ENCODE measurements around the gene TRPM4.
A peak's percentile ranks its signal among the peaks of the same experiment; 100 is the strongest.
"Not testable (repeated sequence)": the region's sequence is repeated elsewhere in the genome, so short reads cannot be mapped to it uniquely, and the experiment has no call there.

TRPM4 gene

GRCh38 chr19:49120868-49121267 lies 36.7 kb upstream of the TRPM4 start:
- no peak for TF ChIP-seq CTCF (conservative IDR thresholded peaks at IDR 0.05; ENCODE audit: low read depth, low read length)
- DNase-seq (ENCODE audit: low read depth) = no peak
- H3K4me3 ChIP-seq (ENCODE audit: low read length) = no peak overlapping the region

GRCh38 chr19:49121841-49122240 lies 35.8 kb upstream of the TRPM4 start:
- DNase-seq (ENCODE audit: low read depth); H3K4me3 ChIP-seq (ENCODE audit: low read length): not testable (repeated sequence)

- DNase-seq (ENCODE audit: low read depth); H3K4me3 ChIP-seq (ENCODE audit: low read length): not testable (repeated sequence)
These were observed 34.3 kb upstream of the TRPM4 start for GRCh38 chr19:49123285-49123684.

- DNase-seq (ENCODE audit: low read depth) = no peak
- H3K4me3 ChIP-seq (ENCODE audit: low read length) = no peak overlapping the region
- TF ChIP-seq CTCF (conservative IDR thresholded peaks at IDR 0.05; ENCODE audit: low read depth, low read length) = no peak
These were observed 32.4 kb upstream of the TRPM4 start for GRCh38 chr19:49125025-49125731.

GRCh38 chr19:49126575-49126974 lies 31.0 kb upstream of the TRPM4 start:
- H3K4me3 ChIP-seq (ENCODE audit: low read length) = no peak overlapping the region
- TF ChIP-seq CTCF (conservative IDR thresholded peaks at IDR 0.05; ENCODE audit: low read depth, low read length) = no peak

GRCh38 chr19:49127225-49127624 lies 30.4 kb upstream of the TRPM4 start:
- DNase-seq (ENCODE audit: low read depth); H3K4me3 ChIP-seq (ENCODE audit: low read length): not testable (repeated sequence)

More at GRCh38 chr19:49126575-49126974, 31.0 kb upstream of the TRPM4 start:
- DNase-seq (ENCODE audit: low read depth) = no peak

GRCh38 chr19:49127674-49128544 lies 29.7 kb upstream of the TRPM4 start:
- peak overlapping the region; percentile 37 for H3K4me3 ChIP-seq (ENCODE audit: low read length)
- TF ChIP-seq CTCF (conservative IDR thresholded peaks at IDR 0.05; ENCODE audit: low read depth, low read length) = no peak
- DNase-seq (ENCODE audit: low read depth) = peak; percentile 84

GRCh38 chr19:49128545-49129237 lies 28.9 kb upstream of the TRPM4 start:
- no peak for DNase-seq (ENCODE audit: low read depth)
- H3K4me3 ChIP-seq (ENCODE audit: low read length) = peak overlapping the region; percentile 37
- TF ChIP-seq CTCF (conservative IDR thresholded peaks at IDR 0.05; ENCODE audit: low read depth, low read length) = no peak
